GM21360 (cell line): Measurements from ENCODE around the gene PPIE.
"Not testable (repeated sequence)": the region's sequence is repeated elsewhere in the genome, so short reads cannot be mapped to it uniquely, and the experiment has no call there.

Experiments
- ATAC-seq: cut with Tn5 transposase; IDR thresholded peaks from one replicate; pipeline ENCODE4 v1.9.1; 2021; ENCODE audit warnings: mild to moderate bottlenecking, moderate library complexity; ENCODE audit not compliant: unreplicated experiment

PPIE gene

GRCh38 chr1:39757501-39757900, 18.8 kb downstream of the PPIE start:
- ATAC-seq, result no peak

- no peak for ATAC-seq
Observed at GRCh38 chr1:39758556-39759435, 20.1 kb downstream of the PPIE start.

GRCh38 chr1:39759436-39759726, 20.7 kb downstream of the PPIE start:
- ATAC-seq, result no peak

GRCh38 chr1:39760074-39761008, 21.7 kb downstream of the PPIE start:
- ATAC-seq, result no peak

GRCh38 chr1:39761016-39761415, 22.3 kb downstream of the PPIE start:
- ATAC-seq, result no peak

- no peak for ATAC-seq
Observed at GRCh38 chr1:39761557-39762260, 23.0 kb downstream of the PPIE start.

- ATAC-seq, result no peak
Observed at GRCh38 chr1:39762550-39763540, 24.2 kb downstream of the PPIE start.

- ATAC-seq, result not testable (repeated sequence)
Observed at GRCh38 chr1:39763619-39764374, 25.1 kb downstream of the PPIE start.

GRCh38 chr1:39764512-39764911, 25.8 kb downstream of the PPIE start:
- not testable (repeated sequence) for ATAC-seq

GRCh38 chr1:39766466-39766865, 27.8 kb downstream of the PPIE start:
- ATAC-seq, result not testable (repeated sequence)

GRCh38 chr1:39769502-39769901, 30.8 kb downstream of the PPIE start:
- ATAC-seq, result not testable (repeated sequence)

GRCh38 chr1:39770100-39771021, 31.7 kb downstream of the PPIE start:
- ATAC-seq, result not testable (repeated sequence)

- ATAC-seq, result not testable (repeated sequence)
Observed at GRCh38 chr1:39771022-39771532, 32.4 kb downstream of the PPIE start, which contains the start of gene OXCT2. Gene OXCT2, minus strand, starts transcription at chr1:39771348. Its CDS starts 93 bp downstream, at chr1:39771255.

GRCh38 chr1:39773369-39773979, 34.8 kb downstream of the PPIE start:
- ATAC-seq, result not testable (repeated sequence)

GRCh38 chr1:39775141-39775540, 36.5 kb downstream of the PPIE start:
- ATAC-seq, result not testable (repeated sequence)

GRCh38 chr1:39775676-39776399, 37.2 kb downstream of the PPIE start:
- ATAC-seq, result not testable (repeated sequence)

- ATAC-seq, result no peak
Observed at GRCh38 chr1:39776400-39776713, 37.7 kb downstream of the PPIE start.
